Lower leg skin (tissue), 4 donors: Measurements from ENCODE around the gene DNASE1L2. TPM values are rescaled to one million over a fixed set of nuclear protein-coding genes. Genes with fewer than 3 reads are reported as not detected.

Experiments
- DNase-seq, 2 donors: peaks; one replicate each; pipeline ENCODE4 v3.0.0-alpha.2; 2019; ENCODE audit warnings: low spot score in 2 of 2
- H3K4me3 ChIP-seq: fragments of 200-600 bp; sonication (generic); 2 replicates; pipeline ENCODE4 v1.5.1; 2017; ENCODE audit warnings: mild to moderate bottlenecking, low read depth; ENCODE audit not compliant: poor library complexity, severe bottlenecking
- POLR2A ChIP-seq, 2 donors: fragments of 450-650 bp; IDR thresholded peaks; one replicate each; pipeline ENCODE4 v1.6.1; 2016 to 2017; ENCODE audit warnings: antibody characterized with exemption in 2 of 2, mild to moderate bottlenecking in 1 of 2, moderate library complexity in 1 of 2
- WGBS, 2 donors: methylation state at CpG; one replicate each; pipeline ENCODE4 v1.1.5; 2018; 5-methylcytosine and 5-hydroxymethylcytosine counted together
- intact Hi-C: fragments of 100-400 bp; cut with DNase I; formaldehyde crosslinking; loops from one replicate; pipeline ENCODE4 v1.15.0; 2023; ENCODE audit warnings: low total_unique reads
- total RNA-seq, 4 donors: library from RNA; depleted of rRNA; stranded (reverse); fragments of >200 nt; gene quantifications; one replicate each; pipeline ENCODE4 v1.1.0, GENCODE V29; 2016
- TF ChIP-seq, protein P1 (sequence below), 3 donors: fragments of 450-650 bp; IDR thresholded peaks; one replicate each; pipeline ENCODE4 v1.5.1; 2016; ENCODE audit warnings: antibody characterized with exemption in 3 of 3, mild to moderate bottlenecking in 3 of 3, moderate library complexity in 2 of 3

Gene DNASE1L2
- total RNA-seq, 4 donors from 2014 or later, result 39.8 to 93.3 (median 55.0) TPM

DNA sequence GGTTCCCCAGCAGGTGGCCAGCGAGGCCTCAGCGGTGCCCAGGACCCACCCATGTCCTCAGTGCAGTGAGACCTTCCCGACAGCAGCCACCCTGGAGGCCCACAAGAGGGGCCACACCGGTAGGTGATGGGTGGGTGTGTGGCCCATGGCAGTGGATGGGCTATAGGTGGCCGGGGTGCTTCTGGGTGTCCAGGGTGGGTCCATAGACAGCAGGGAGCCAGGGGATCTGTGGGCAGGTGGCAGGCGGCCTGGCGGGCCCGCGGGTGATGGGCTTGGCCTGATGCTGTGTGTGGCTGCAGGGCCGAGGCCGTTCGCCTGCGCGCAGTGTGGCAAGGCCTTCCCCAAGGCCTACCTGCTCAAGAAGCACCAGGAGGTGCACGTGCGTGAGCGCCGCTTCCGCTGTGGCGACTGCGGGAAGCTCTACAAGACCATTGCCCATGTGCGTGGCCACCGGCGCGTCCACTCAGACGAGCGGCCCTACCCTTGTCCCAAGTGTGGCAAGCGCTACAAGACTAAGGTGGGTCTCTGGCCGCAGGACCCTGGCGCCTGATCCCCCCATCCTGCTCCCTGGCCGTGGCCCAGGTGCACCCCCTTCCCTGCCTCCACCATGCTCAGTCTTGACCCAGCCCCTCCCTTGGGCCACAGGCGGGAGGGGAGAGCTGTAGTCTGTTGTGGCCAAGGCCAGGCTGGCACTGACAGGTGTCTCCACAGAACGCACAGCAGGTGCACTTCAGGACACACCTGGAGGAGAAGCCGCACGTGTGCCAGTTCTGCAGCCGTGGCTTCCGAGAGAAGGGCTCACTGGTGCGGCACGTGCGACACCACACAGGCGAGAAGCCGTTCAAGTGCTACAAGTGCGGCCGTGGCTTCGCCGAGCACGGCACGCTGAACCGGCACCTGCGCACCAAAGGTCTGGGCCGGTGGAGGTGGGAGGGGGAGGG lies 2.1 kb upstream of the DNASE1L2 start:
- DNase-seq, result no peak
- WGBS, 2 donors, result 95% methylated on average over 30 to 49 of the region's 51 CpGs
- intact Hi-C loops, result loop anchor here (10.0 kb wide), 1 partner anchor 271 kb away; no protein-coding TSS in a partner anchor
- no peak overlapping the region for H3K4me3 ChIP-seq
- TF ChIP-seq, protein P1, sequence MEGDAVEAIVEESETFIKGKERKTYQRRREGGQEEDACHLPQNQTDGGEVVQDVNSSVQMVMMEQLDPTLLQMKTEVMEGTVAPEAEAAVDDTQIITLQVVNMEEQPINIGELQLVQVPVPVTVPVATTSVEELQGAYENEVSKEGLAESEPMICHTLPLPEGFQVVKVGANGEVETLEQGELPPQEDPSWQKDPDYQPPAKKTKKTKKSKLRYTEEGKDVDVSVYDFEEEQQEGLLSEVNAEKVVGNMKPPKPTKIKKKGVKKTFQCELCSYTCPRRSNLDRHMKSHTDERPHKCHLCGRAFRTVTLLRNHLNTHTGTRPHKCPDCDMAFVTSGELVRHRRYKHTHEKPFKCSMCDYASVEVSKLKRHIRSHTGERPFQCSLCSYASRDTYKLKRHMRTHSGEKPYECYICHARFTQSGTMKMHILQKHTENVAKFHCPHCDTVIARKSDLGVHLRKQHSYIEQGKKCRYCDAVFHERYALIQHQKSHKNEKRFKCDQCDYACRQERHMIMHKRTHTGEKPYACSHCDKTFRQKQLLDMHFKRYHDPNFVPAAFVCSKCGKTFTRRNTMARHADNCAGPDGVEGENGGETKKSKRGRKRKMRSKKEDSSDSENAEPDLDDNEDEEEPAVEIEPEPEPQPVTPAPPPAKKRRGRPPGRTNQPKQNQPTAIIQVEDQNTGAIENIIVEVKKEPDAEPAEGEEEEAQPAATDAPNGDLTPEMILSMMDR (IDR thresholded peaks at IDR 0.05), result no peak
- TF ChIP-seq POLR2A (IDR thresholded peaks at IDR 0.05), result no peak

DNA sequence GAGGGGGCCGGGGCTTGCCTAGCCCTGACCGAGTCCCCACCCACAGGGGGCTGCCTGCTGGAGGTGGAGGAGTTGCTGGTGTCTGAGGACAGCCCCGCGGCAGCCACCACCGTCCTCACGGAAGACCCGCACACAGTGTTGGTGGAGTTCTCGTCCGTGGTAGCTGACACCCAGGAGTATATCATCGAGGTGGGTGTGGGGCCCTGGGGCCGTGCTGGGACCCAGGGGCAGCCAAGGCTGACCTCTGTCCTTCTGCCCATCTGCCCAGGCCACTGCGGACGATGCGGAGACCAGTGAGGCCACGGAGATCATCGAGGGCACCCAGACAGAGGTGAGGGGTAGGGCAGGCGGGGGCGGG lies 1.5 kb upstream of the DNASE1L2 start:
- TF ChIP-seq, protein P1 (IDR thresholded peaks at IDR 0.05), result no peak
- no peak for TF ChIP-seq POLR2A (IDR thresholded peaks at IDR 0.05)
- 92 to 94% methylated on average over 15 to 18 of the region's 18 CpGs for WGBS, 2 donors
- intact Hi-C loops, result loop anchor here (10.0 kb wide), 1 partner anchor 270 kb away; no protein-coding TSS in a partner anchor
- H3K4me3 ChIP-seq, result no peak overlapping the region
- no peak for DNase-seq

DNA sequence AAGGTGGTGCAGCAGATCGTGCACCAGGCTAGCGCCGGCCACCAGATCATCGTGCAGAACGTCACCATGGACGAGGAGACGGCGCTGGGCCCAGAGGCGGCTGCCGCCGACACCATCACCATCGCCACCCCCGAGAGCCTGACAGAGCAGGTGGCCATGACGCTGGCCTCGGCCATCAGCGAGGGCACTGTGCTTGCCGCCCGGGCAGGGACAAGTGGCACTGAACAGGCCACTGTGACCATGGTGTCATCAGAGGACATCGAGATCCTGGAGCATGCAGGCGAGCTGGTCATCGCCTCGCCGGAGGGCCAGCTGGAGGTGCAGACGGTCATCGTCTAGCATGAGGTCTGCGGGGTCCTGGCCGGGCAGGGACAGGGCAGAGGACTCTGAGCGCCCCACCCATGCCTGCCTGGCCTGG lies 1.0 kb upstream of the DNASE1L2 start:
- DNase-seq, result no peak
- 88 to 95% methylated on average over 16 to 26 of the region's 28 CpGs for WGBS, 2 donors
- TF ChIP-seq POLR2A (IDR thresholded peaks at IDR 0.05), result no peak
- intact Hi-C loops, result loop anchor here (10.0 kb wide), 1 partner anchor 270 kb away; no protein-coding TSS in a partner anchor
- H3K4me3 ChIP-seq, result no peak overlapping the region

DNA sequence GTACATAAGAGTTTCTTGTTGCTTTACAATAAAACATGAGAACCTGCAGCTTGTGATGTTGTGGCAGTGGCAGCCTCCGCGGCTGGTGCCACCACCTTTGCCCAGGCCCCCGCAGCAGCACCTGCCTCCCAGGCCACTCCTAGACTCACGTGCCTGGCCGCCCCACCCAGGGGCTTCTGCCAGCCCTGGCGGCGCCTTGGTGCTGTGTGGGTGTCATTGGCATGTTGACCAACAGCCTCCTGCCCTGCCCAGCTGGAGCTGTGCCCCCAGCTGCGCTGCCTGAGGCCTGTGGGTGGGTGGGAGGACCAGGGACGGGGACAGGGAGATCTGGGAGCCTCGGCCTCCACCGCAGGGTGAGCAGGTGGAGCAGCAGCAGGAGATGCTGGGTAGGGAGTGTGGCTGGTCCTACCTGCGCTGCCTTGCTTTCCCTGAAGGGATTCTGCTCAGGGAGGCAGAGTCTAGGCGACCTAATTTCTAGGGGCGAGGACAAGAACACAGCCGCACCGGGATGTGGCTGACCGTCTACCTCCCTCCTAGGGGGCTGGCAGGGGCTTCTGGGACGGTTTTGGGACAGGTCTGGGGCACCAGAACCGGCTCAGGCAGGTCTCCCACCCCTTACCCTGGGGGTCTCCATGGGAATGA lies 428 bp upstream of the DNASE1L2 start:
- H3K4me3 ChIP-seq, result no peak overlapping the region
- 41 to 46% methylated on average over 9 to 19 of the region's 19 CpGs for WGBS, 2 donors
- no peak for DNase-seq
- intact Hi-C loops, result loop anchor here (10.0 kb wide), 1 partner anchor 269 kb away; no protein-coding TSS in a partner anchor
- TF ChIP-seq, protein P1 (IDR thresholded peaks at IDR 0.05), result no peak
- no peak for TF ChIP-seq POLR2A (IDR thresholded peaks at IDR 0.05)

DNA sequence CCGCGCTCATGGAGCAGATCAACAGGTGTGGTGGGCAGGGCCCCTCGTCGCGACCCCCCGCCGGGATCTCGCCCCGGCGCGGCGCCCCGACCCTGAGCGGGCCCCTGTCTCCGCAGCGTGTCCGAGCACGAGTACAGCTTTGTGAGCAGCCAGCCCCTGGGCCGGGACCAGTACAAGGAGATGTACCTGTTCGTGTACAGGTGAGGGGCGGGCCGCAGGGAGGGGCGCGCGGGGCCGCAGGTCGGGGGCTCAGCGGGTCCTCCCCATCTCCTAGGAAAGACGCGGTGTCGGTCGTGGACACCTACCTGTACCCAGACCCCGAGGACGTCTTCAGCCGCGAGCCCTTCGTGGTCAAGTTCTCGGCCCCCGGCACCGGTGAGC lies 848 bp downstream of the DNASE1L2 start:
- DNase-seq, result no peak
- intact Hi-C loops, result loop anchor here (10.0 kb wide), 1 partner anchor 268 kb away; no protein-coding TSS in a partner anchor
- TF ChIP-seq POLR2A (IDR thresholded peaks at IDR 0.05), result no peak
- TF ChIP-seq, protein P1 (IDR thresholded peaks at IDR 0.05), result no peak
- WGBS, 2 donors, result 0% methylated on average over 1 to 6 of the region's 40 CpGs
- H3K4me3 ChIP-seq, result no peak overlapping the region
